HL-60/S4 treated with phorbol 12-myristate 13-acetate at 8.2 ng/mL for 4 days and 3 days (cell line): ENCODE measurements around the gene TF.

ENCODE experiments used
- in situ Hi-C: fragments of 300-500 bp; cut with MboI; formaldehyde crosslinking; loops from 2 replicates; pipeline ENCODE4 v1.15.0; 2022; ENCODE audit warnings: low sequenced_read_pairs

The TF gene

GRCh38 chr3:133746712-133747066 lies 496 bp downstream of the TF start:
- in situ Hi-C loops: no loop called here

- in situ Hi-C loops: no loop called here
Measured at GRCh38 chr3:133747373-133747772, 1.2 kb downstream of the TF start.

GRCh38 chr3:133747907-133748639 lies 1.9 kb downstream of the TF start:
- in situ Hi-C loops: no loop called here

GRCh38 chr3:133749427-133750258 lies 3.5 kb downstream of the TF start:
- in situ Hi-C loops: no loop called here

- in situ Hi-C loops: no loop called here
Measured at GRCh38 chr3:133750259-133750656, 4.1 kb downstream of the TF start.

- in situ Hi-C loops: no loop called here
Measured at GRCh38 chr3:133753107-133753778, 7.0 kb downstream of the TF start.

GRCh38 chr3:133753779-133754164 lies 7.6 kb downstream of the TF start:
- in situ Hi-C loops: no loop called here

- in situ Hi-C loops: no loop called here
Measured at GRCh38 chr3:133754455-133754854, 8.3 kb downstream of the TF start.

GRCh38 chr3:133754973-133755828 lies 9.0 kb downstream of the TF start:
- in situ Hi-C loops: no loop called here

GRCh38 chr3:133756716-133757694 lies 10.8 kb downstream of the TF start:
- in situ Hi-C loops: no loop called here

- in situ Hi-C loops: no loop called here
Measured at GRCh38 chr3:133757701-133758567, 11.7 kb downstream of the TF start.

- in situ Hi-C loops: no loop called here
Measured at GRCh38 chr3:133758568-133758928, 12.4 kb downstream of the TF start.

GRCh38 chr3:133758964-133759739 lies 13.0 kb downstream of the TF start:
- in situ Hi-C loops: no loop called here

GRCh38 chr3:133759740-133760305 lies 13.6 kb downstream of the TF start:
- in situ Hi-C loops: no loop called here

GRCh38 chr3:133760916-133761315 lies 14.7 kb downstream of the TF start:
- in situ Hi-C loops: no loop called here

GRCh38 chr3:133761605-133762484 lies 15.7 kb downstream of the TF start:
- in situ Hi-C loops: no loop called here

GRCh38 chr3:133762539-133762938 lies 16.3 kb downstream of the TF start:
- in situ Hi-C loops: no loop called here
